Activated CD4-positive, CD25-positive, alpha-beta regulatory T cell treated with anti-CD3 and anti-CD28 coated beads, Interleukin-2, amount 50 U/mL, for 16 hours (primary cell): ENCODE data around the gene SLC25A51.
"Not testable (repeated sequence)": the region's sequence is repeated elsewhere in the genome, so short reads cannot be mapped to it uniquely, and the experiment has no call there.

Source experiments
- DNase-seq: peaks from one replicate; pipeline ENCODE4 v3.0.0-alpha.2; 2020; ENCODE audit warnings: low read depth, low spot score

Gene SLC25A51

DNA sequence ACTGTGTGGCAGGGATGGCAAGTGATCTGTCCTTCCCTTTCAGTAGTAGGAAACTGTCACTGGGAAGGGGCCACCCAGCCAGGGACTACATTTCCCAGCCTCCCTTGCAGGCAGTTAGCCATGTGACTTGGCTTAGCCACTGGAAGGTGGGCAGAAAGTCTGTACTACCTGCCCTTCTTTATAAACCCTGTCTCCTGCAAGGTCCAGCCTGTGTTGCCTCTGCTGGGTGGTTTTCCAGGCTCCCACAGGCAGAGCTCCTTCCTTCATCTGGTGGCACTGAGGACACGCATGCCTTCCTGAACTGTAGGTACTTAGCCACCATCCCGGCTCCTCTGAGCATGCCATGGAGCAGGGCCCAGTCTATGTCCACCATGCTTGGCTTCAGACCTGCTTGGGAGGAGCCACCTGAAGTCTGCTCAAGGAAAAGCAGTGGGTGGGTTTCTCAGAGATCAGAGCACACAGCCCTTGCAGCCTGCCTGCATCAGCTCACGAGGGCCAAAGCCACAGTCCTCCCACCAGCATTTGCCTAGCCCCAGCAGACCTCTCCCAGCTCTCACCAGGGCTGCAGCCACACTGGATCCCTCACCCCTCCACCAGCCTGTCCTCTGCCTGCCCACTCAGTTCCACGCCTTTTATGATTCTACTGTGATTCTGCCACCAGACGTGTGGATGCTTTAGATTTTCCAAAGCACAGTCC lies 16.7 kb upstream of the SLC25A51 start:
- DNase-seq, result no peak

DNA sequence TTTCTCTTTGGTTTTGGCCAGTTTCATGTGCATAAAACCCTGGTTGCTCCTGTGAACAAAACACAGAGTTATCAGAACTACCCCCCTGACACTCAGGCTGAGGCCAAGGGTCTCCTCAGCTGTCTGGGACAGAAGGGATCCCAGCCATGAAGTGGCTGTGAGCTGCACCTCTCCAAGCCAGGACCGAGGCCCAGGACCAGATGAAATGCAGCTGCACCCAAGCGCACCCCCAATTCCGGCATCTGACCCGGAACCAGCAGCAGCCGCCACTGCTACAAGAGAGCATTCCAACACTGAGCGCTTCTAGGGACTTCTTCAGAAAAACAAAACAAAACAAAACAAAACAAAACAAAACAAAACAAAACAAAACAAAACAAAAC lies 16.0 kb upstream of the SLC25A51 start:
- DNase-seq, result no peak

GRCh38 chr9:37919246-37919955 lies 15.5 kb upstream of the SLC25A51 start:
- no peak for DNase-seq

DNA sequence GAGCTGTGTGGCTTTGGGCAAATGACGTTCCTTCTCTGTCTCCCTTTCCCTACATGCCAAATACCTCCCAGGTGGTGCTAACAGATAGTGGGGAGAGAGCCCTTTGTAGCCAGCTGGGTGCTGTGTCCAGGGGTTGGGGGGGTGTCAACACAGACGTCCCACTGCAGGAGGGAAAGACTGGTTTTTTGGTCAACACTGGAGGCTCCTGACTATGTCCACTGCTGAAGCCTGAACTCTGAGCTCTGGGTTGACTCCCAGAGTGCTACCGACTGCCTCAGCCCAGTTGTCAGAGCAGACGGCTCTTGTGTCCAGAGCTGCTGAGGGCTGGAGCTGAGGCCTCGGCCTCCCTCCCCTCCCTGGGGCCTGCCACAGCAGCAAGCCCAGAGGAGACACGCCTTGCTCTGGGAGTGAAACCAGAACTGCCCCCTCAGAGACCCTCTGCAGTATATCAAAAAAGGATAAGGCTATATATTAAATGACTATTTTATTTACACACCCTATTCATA lies 14.8 kb upstream of the SLC25A51 start:
- no peak for DNase-seq

GRCh38 chr9:37917801-37918664 lies 14.1 kb upstream of the SLC25A51 start:
- no peak for DNase-seq

GRCh38 chr9:37917313-37917731 lies 13.4 kb upstream of the SLC25A51 start:
- no peak for DNase-seq

- DNase-seq, result no peak
These were observed 12.8 kb upstream of the SLC25A51 start for GRCh38 chr9:37916471-37917312.

DNA sequence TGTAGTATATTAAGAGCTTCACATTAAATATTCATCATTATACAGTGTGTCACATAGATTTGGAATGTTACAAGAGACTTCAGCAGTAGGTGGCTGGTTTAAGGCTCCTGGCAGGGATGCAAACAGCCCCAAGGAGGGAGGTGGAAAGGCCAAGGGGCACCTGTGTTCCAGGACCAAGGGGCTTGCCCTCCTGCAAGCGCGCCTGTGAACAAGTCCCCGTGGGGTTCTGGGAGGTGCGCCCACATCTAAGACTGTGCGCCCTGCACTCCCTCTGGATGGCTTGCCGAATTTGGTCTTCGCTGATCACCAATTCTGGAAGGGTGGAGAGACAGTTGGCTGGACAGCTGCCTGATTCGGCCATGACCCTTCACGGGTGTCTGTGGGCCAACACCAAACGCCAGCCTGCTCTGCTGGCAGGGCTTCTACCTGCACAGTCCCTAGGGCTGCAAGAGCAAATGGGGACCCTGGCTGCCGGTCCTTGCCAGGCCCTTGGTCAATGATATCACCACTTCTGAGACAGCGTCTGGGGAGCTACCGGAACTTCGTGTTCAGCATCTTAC lies 12.1 kb upstream of the SLC25A51 start:
- DNase-seq, result no peak

GRCh38 chr9:37914701-37915358 lies 10.9 kb upstream of the SLC25A51 start:
- no peak for DNase-seq

DNA sequence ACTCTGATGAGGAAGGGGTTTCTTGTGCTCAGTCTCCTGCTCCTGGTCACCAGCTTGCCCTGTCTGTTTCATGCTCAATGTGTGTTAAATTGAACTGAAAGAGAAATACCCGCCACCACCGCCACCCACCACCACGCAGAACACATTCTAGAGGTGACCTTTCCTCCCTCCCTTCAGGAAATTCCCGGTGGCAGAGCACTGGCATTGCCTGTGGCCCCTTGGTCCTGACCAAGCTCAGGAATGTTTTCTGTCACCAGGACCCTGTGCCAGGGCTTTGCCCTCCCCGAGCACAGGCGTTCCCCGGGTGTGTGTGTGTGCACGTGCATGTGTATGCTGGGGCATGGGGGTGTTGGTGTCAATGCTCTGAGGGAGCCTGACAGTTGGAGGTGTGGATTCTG lies 10.2 kb upstream of the SLC25A51 start:
- DNase-seq, result no peak

- DNase-seq, result peak; percentile 64
These were observed 9.7 kb upstream of the SLC25A51 start for GRCh38 chr9:37913480-37914153.

DNA sequence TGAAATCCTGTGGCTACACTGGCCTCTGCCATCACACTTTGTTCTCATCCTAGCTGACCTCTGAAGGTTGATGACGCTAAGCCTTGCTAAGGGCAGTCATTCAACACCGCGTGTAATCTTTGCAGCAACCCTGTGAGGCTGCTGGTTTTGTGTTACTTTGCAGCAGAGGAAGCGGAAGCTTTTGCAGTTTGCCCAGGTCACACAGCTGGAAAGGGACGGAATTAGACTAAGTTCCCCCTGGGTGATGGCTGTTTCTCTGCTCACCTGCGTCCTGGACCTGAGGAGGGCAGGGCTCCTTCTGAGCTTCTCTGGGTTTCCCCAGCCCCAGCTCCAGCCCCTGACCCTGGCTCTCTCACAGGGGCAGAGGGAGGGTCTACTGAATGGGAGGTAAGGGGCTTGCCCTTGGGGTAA lies 7.3 kb upstream of the SLC25A51 start:
- no peak for DNase-seq

DNA sequence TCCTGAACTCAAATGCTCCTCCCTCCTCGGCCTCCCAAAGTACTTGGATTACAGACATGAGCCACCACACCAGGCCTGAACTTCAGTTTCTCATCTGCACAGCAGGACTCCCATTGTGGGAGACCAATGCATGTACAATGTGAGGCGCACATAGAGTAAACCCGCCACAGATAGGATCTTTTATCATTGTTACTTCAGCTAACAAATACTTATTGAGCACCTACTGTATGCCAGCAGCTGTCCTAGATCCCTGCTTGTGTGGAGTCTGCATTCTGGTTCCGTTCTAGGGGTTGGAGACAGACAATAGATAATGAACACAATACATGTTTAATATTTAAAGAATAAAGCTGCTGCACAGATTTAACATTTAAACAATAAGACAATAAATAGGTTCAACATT lies 6.3 kb upstream of the SLC25A51 start:
- no peak for DNase-seq

DNA sequence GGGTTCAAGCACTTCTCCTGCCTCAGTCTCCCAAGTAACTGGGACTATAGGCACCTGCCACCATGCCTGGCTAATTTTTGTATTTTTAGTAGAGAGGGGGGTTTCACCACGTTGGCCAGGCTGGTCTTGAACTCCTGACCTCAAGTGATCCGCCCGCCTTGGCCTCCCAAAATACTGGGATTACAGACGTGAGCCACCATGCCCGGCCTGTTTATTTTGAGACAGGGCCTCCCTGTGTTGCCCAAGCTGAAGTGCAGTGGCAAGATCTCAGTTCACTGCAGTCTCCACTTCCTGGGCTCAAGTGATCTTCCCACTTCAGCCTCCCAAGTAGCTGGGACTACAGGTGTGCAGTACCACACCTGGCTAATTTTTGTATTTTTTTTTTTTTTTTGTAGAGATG lies 5.9 kb upstream of the SLC25A51 start:
- DNase-seq, result not testable (repeated sequence)

GRCh38 chr9:37909326-37909725 lies 5.4 kb upstream of the SLC25A51 start:
- DNase-seq, result no peak

DNA sequence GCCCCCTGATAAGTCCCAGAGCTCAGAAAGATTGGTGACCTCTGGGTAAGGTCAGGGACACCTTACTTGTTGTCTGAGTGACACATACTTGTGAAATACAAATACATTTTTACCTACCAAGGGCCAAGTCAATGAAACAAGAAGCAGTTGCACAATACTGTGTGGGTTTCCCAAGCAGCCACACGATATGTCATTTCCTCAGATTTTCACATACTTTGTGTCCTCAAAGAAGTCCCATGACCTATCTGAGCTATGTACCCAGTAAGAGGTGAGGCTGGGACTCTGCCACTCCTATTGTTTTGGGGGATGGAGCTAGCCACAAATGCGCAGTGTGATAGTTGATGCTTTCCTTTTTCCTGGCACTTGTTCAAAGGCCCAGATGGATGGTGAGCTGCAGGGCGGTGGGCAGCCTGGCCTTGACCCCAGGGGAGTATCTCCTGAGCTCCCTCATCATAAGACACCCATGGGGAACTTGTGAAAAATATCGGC lies 4.8 kb upstream of the SLC25A51 start:
- no peak for DNase-seq

DNA sequence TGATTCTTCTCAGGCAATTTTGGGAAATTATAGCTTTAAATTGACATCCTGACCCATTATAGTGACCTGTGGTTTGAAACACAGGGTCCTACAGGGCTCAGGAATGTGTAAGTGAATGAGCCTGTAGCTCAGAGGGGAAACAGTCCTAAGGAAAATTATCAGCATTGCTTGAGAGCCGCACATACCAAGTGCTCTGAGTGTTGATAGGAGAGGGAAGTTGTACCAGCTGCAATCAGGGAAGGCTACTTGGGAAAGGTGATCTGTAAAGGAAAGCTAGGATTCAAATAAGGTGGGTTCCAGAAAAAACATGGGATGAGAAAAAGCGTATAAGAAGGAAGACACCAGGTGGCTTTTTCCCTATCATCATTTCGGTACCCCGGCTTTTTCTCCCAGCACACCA lies 4.4 kb upstream of the SLC25A51 start:
- no peak for DNase-seq

GRCh38 chr9:37906312-37907239 lies 2.6 kb upstream of the SLC25A51 start:
- no peak for DNase-seq

DNA sequence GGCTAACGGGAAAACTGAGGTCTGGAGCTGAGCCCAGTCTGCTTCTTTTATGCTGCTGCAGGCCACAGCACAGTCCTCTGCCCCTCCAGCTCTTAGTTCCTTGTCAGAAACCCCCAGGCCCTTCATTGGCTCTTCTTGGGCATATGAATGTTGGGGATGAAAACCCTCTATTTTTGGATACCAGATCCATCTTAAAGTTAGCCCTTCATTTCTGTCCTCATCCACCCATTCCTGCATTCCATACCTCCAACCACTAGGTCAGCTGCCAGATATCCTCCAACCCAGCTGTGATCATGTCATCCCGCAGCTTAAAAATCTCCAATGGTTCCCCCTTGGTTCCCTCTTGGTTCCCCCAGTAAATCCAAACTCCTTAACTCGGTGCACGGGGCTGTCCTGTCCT lies 1.8 kb upstream of the SLC25A51 start:
- DNase-seq, result no peak
